Mucosa of descending colon (tissue), 3 donors: Measurements from ENCODE around the gene PHF19. TPM values are rescaled to one million over a fixed set of nuclear protein-coding genes. Genes with fewer than 3 reads are reported as not detected.

ENCODE experiments used
- ATAC-seq: fragments of 200-7000 bp; cut with Tn5 transposase; one replicate; pipeline ENCODE4 v1.9.1; 2020; ENCODE audit warnings: mild to moderate bottlenecking, moderate library complexity
- DNase-seq, 3 donors: peaks; one replicate each; pipeline ENCODE4 v3.0.0-alpha.2; 2020
- H3K36me3 ChIP-seq: fragments of 200-600 bp; one replicate; pipeline ENCODE4 v1.8.0; 2021; ENCODE audit warnings: low read depth, mild to moderate bottlenecking
- H3K4me1 ChIP-seq: fragments of 200-600 bp; one replicate; pipeline ENCODE4 v1.8.0; 2021; ENCODE audit warnings: low read depth, mild to moderate bottlenecking
- H3K4me3 ChIP-seq: fragments of 200-600 bp; one replicate; pipeline ENCODE4 v1.8.0; 2021; ENCODE audit warnings: mild to moderate bottlenecking
- H3K9me3 ChIP-seq: fragments of 200-600 bp; one replicate; pipeline ENCODE4 v1.8.0; 2021; ENCODE audit warnings: mild to moderate bottlenecking
- intact Hi-C, 2 donors: fragments of 100-400 bp; cut with DNase I in 1 of 2; cut with micrococcal nuclease in 1 of 2; formaldehyde crosslinking; loops; one replicate each; pipeline versions ENCODE4 v1.11.0 to v1.11.1; 2022; cut with DNase I, micrococcal nuclease
- total RNA-seq, 3 donors: library from RNA; stranded (reverse); fragmentation: NEBNext Ultra II Directional in 2 of 3; extraction: Animal tissue kit (Norgen Biotek cat#: 25700) in 2 of 3; gene quantifications; one replicate each; pipeline versions ENCODE4 v1.2.1 to v1.2.4, GENCODE V29; 2021 to 2023
- TF ChIP-seq, protein P1 (sequence below): fragments of 200-600 bp; IDR thresholded peaks from one replicate; pipeline ENCODE4 v1.8.0; 2022; ENCODE audit warnings: antibody characterized with exemption, mild to moderate bottlenecking
- donor health status: DM: no; HTN: no; CAD: no; lungs with moderate emphysema.
- donor health status: DM: no; HTN: no; CAD: no.
- donor health status: DM: no; HTN: yes; CAD: no.

PHF19 gene
- total RNA-seq, 3 donors from 2014 or later, result 9.8 to 33.6 (median 26.6) TPM

DNA sequence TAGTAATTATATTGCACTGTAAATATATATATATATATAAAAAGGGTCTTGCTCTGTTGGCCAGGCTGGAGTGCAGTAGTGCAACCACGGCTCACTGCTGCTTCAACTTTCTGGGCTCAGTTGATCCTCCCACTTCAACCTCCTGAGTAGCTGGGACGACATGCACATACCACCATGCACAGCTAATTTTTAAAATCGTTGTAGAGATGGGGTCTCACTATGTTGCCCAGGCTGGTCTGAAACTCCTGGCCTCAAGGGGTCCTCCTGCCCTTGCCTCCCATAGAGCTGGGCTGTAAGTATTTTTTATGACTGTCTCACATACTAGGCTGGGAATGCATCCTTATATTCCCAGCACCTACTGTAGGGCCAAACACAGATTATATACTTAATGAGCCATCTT, 46.1 kb downstream of the PHF19 start:
- ATAC-seq, result no peak
- Histone ChIP-seq H3K36me3 (peaks cover 6% of the 10 kb centered on the region), H3K4me3 (no peak overlapping the region), H3K4me1 (no peaks in the 10 kb centered on the region), H3K9me3 (no peaks in the 10 kb centered on the region)
- intact Hi-C loops, result no loop called here
- TF ChIP-seq, protein P1, sequence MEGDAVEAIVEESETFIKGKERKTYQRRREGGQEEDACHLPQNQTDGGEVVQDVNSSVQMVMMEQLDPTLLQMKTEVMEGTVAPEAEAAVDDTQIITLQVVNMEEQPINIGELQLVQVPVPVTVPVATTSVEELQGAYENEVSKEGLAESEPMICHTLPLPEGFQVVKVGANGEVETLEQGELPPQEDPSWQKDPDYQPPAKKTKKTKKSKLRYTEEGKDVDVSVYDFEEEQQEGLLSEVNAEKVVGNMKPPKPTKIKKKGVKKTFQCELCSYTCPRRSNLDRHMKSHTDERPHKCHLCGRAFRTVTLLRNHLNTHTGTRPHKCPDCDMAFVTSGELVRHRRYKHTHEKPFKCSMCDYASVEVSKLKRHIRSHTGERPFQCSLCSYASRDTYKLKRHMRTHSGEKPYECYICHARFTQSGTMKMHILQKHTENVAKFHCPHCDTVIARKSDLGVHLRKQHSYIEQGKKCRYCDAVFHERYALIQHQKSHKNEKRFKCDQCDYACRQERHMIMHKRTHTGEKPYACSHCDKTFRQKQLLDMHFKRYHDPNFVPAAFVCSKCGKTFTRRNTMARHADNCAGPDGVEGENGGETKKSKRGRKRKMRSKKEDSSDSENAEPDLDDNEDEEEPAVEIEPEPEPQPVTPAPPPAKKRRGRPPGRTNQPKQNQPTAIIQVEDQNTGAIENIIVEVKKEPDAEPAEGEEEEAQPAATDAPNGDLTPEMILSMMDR, result no peak
- no peak for DNase-seq

DNA sequence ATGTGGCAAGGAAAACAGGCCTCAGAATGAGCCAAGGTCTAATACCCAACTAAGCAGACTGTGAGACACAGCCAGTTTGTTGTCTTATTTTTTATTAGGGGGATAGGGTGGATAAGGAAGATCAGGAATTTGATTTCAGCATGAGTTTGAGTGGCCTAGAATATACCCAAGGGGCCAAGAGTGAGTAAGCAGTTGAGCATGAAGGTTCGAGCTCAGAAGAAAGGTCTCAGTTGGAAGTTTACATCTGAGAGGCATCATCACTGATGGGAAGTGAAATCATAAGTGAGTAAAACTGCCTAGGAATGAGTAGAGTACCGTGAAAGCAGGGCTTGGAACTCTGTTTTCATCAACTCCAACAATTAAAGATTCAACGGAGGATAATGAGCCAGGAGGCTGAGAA, 46.8 kb downstream of the PHF19 start:
- ATAC-seq, result no peak

DNA sequence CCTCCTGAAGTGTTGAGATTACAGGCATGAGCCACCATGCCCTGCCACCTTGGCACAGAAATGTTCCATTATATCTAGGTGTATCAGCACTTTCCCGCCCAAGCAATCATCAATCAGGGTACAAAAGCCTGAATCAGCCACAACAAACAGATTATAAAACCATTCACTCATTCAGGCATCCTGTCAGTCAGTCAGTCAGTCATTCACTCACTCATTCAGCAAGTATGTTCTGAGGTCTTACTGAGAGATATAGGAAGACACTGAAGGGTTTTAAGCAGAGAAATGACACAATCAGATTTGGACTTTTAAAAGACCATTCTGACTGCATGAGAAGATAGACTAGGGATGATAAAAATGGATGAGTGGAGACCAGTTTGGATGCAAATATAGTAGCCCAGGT, 47.3 kb downstream of the PHF19 start:
- DNase-seq (no peak), ATAC-seq (no peak)
- Histone ChIP-seq H3K36me3 (peaks cover 6% of the 10 kb centered on the region), H3K4me3 (no peak overlapping the region), H3K4me1 (no peaks in the 10 kb centered on the region), H3K9me3 (no peaks in the 10 kb centered on the region)
- intact Hi-C loops, result no loop called here
- TF ChIP-seq, protein P1, result no peak

More for the DNA sequence above, 46.8 kb downstream of the PHF19 start:
- Histone ChIP-seq H3K4me3 (no peak overlapping the region), H3K36me3 (peaks cover 6% of the 10 kb centered on the region), H3K4me1 (no peaks in the 10 kb centered on the region), H3K9me3 (no peaks in the 10 kb centered on the region)
- TF ChIP-seq, protein P1, result no peak
- no peak for DNase-seq
- intact Hi-C loops, result no loop called here

DNA sequence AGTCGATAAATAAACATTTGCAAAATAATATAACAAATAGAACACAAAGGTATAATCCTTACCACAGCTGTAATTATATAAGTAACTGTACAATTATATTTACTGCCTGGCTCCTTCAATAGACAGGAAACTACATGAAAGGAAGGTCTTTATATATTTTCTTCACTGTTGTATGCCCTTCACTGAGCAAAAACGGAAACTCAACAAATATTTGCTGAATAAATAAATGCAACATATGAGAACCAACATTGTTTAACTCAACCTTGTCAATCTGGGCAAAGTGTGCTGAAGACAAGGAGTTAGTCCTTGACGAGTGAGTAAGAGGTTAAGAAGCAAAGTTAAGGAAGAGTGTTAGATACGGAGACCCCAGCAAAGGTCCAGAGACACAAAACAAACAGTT, 56.9 kb downstream of the PHF19 start:
- no peaks in the 10 kb centered on the region for H3K36me3 ChIP-seq

DNA sequence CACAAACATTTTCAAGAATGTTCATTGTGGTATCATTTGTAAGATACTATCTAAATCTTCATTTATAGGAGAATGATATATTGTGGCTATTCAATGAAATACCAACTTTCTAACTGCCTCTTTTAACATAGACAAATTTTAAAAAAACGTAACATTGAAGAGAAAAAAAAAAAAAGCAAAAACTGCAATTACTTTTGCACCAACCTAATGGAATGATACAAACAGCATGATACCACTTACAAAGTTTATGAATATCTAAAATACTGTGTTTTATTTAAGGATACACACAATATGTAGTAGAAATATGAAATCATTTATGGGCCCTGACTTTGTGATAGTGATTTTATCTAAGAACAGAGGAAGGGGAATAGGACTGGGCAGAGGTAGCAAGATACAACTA, 58.4 kb downstream of the PHF19 start:
- no peak overlapping the region for H3K4me3 ChIP-seq
- no peaks in the 10 kb centered on the region for H3K36me3 ChIP-seq
- TF ChIP-seq, protein P1, result no peak
- H3K4me1 ChIP-seq, result no peaks in the 10 kb centered on the region
- H3K9me3 ChIP-seq, result no peaks in the 10 kb centered on the region
- intact Hi-C loops, result no loop called here
- ATAC-seq (no peak), DNase-seq (no peak)

More for the DNA sequence above, 56.9 kb downstream of the PHF19 start:
- H3K4me1 ChIP-seq, result no peaks in the 10 kb centered on the region
- H3K9me3 ChIP-seq, result no peaks in the 10 kb centered on the region
- TF ChIP-seq, protein P1, result no peak
- intact Hi-C loops, result no loop called here
- ATAC-seq (no peak), DNase-seq (no peak)
- H3K4me3 ChIP-seq, result no peak overlapping the region

DNA sequence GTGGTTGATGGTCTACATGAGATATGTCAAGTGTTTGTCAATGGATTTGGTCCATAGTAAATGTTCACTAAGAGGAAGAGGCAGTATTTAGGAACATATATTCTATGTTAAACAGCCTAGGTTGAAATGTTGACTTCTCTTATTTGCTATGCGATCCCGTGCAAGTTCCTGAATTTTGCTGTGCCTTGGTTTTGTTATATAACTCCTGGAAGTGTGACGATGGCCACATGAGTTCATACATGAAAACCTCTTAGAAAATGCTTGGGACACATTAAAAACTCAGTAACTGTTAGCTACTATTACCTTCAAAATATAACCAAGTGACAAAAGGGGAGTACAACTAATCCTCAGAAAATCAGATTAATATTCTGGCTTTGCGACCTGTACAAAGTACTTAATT, 61.9 kb downstream of the PHF19 start:
- ATAC-seq (no peak), DNase-seq (no peak)
- H3K36me3 ChIP-seq, result no peaks in the 10 kb centered on the region
- no peak overlapping the region for H3K4me3 ChIP-seq
- TF ChIP-seq, protein P1, result no peak
- intact Hi-C loops, result no loop called here
- H3K4me1 ChIP-seq, result no peaks in the 10 kb centered on the region
- no peaks in the 10 kb centered on the region for H3K9me3 ChIP-seq
